NOMO-1 treated with DMSO at 0.1 percent for 48 hours (cell line): Measurements from ENCODE around the gene DOK6.
"Not testable (repeated sequence)": the region's sequence is repeated elsewhere in the genome, so short reads cannot be mapped to it uniquely, and the experiment has no call there.

Experiments
- DNase-seq: peaks from one replicate; lab custom pipeline; 2025; ENCODE audit not compliant: unreplicated experiment; lab: John Stamatoyannopoulos, UW

Gene DOK6

DNA sequence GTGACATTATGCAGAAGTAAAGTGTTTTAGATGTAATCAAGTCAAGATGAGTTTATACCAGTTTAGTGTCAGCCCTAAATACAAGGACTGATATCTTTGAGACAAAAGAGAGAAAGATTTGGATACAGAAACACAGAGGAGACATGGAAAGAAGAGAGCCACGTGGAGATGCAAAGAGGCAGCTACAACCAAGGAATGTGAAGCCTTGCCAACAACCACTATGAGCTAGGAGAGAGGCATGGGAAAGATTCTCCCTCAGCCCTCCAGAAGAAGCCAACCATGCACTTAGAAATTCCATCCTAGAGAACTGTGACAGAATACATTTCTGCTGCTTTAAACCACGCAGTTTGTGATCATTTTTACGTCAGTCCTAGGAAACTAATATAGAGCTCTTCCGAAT, 217.2 kb downstream of the DOK6 start:
- no peak for DNase-seq

- no peak for DNase-seq
These were observed 221.5 kb downstream of the DOK6 start for GRCh38 chr18:69622184-69622583.

- DNase-seq, result no peak
These were observed 222.3 kb downstream of the DOK6 start for GRCh38 chr18:69622961-69623360.

- DNase-seq, result no peak
These were observed 225.5 kb downstream of the DOK6 start for GRCh38 chr18:69626171-69626570.

- no peak for DNase-seq
These were observed 226.1 kb downstream of the DOK6 start for GRCh38 chr18:69626643-69627242.

GRCh38 chr18:69628774-69629359, 228.2 kb downstream of the DOK6 start:
- no peak for DNase-seq

GRCh38 chr18:69631281-69631680, 230.6 kb downstream of the DOK6 start:
- DNase-seq, result no peak

- DNase-seq, result no peak
These were observed 234.8 kb downstream of the DOK6 start for GRCh38 chr18:69635482-69635881.

- no peak for DNase-seq
These were observed 236.0 kb downstream of the DOK6 start for GRCh38 chr18:69636529-69637301.

DNA sequence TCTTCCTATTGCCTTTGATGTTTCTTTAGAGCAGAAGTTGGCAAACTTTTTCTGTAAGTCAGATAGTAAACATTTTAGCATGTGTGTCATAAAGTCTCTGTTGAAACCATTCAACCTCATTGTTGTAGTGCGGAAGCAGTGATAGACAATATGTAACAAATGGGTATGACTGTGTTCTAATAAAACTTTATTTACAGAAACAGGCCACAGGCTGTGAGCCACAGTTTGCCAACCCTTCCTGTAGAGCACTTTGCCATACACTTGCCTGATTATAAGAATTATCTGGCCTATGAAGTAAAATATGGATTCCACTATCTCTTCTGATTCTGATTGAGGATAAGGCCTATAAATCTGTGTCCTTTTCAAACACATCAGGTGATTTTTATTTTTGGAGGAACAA, 237.4 kb downstream of the DOK6 start:
- no peak for DNase-seq

GRCh38 chr18:69647702-69648101, 247.0 kb downstream of the DOK6 start:
- no peak for DNase-seq

DNA sequence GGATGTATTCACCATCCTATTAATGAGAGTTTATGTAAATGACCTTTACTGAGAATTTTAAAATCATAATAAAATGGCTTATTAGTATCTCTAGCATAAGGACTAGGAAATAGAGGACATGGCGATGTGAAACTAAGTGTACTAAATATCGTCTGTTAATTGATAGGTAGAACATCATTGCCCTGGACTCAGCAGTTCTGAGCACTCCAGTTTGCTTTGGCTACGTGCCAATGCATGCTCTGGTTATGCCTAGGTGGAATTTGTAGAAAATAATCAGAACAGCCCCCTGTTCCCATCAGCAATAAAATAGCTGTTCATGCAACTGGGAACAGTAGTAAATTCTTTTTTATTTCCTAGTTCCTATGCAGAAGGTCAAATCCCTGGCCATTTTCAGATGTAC, 247.8 kb downstream of the DOK6 start:
- no peak for DNase-seq

- DNase-seq, result no peak
These were observed 249.0 kb downstream of the DOK6 start for GRCh38 chr18:69649684-69650083.

- no peak for DNase-seq
These were observed 250.6 kb downstream of the DOK6 start for GRCh38 chr18:69651243-69651642.

DNA sequence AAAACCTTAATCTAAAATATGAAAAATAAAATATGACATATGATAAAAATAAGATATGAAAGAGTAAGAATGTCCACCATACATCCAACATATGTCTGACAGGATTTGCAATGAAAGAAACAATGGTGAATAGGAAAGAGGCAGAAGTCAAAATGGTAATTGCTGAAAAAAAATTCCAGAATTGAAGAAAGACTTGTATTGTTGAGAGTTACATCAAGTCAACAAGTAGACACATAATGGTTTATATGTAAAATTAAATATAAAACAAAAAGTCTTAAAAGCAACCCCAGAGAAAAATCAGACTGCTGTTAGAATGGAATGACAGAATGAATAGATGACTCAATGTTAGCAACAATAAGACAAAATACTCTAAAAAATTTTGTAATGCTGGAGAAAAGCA, 255.1 kb downstream of the DOK6 start:
- no peak for DNase-seq

- DNase-seq, result no peak
These were observed 257.4 kb downstream of the DOK6 start for GRCh38 chr18:69658103-69658502.

DNA sequence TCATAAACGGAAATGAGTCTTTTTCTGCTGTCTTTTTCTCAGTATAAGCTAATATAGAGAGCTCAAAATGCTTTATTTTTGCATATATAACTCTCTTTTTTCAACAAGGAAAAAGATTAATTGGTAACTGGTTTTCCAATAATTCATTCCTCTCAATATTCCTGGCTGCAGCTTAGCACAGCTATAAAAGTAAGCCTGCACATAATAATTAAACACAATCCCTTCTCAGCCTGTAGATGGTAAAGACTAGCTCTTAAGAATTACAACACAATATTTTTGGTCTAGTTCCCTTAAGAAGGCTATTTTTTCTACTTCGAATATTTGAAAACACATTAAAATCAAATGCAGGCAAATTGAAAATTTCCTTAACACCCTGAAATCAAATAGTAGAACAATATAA, 258.0 kb downstream of the DOK6 start:
- DNase-seq, result no peak

DNA sequence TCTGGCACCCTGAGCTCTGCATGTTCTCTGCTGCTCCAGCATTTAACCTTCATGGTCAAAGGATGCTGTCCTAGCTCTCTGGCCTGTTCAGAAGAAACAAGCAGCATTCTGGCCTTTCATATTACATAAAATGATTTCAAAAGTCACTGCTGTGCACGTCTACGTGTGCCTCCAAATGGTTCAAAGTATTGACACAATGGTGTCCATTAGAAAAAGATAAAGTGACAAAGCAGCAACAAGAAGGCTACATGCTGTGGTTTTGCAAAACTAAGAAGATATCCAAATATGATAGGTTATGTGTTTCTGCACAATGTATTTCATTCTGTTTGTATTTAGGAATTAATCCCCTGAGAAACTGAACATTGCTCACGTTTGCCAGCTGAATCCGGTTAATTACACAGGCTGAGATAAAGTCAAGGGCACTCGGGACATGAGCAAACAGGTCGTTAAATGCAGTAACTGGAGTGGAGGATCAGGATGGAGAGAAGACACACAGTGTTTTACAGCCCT, 258.5 kb downstream of the DOK6 start:
- DNase-seq, result no peak

DNA sequence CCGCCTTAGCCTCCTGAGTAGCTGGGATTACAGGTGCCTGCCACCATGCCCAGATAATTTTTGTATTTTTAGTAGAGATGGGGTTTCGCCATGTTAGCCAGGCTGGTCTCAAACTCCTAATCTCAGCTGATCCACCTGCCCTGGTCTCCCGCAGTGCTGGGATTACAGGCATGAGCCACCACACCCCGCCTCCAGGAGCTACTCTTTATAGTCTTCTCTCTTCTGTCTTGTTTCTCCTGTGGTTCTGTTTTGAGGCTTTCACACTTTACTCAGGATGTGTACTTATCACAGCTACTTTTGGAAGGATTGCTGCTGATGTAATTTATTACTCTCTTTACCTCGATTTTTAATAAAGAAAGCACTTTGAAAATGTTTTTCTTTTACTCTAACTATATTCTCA, 261.4 kb downstream of the DOK6 start:
- not testable (repeated sequence) for DNase-seq

DNA sequence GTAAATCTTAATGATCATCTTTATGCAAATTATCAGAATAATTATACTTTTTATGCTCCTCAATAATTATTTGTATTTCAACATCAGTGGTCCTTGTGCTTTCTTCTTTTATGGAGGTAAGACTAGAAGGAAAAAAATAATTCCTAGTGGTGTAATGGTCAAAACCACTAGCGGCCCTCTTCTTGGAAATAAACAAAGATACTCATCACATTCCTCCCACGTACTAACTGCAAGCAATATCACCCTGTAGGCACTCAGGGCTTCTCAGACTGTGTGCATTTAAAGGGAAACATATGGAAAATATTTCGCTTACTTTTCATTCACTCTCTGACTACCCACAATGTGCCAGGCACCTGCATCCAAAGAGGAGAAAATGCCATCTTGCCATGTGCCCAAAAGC, 263.7 kb downstream of the DOK6 start:
- DNase-seq, result no peak

DNA sequence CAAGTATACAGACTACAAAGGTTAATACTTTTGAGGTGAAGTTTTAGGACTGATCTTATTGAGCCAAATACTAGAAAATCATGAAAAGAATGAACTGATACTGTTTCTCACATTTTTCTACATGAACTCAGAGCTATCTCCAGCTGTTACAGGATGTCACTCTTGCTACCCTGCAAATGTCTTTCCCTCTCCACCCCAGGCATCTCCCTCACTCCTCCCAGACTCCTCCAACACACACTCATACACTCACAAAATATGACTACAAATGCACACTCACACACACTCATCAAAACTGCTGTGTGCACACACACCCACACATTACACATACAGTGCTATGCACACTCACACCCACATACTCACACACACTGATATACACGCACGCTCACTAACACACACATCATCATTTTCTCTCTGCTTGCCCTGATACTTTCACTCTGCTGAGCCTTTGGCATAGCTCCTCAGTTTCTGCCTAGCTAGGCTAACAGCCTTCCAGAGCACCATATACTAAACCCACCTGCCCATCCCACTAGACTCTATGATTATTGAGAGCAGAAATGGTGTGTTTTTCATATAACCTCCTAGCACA, 273.7 kb downstream of the DOK6 start:
- no peak for DNase-seq

DNA sequence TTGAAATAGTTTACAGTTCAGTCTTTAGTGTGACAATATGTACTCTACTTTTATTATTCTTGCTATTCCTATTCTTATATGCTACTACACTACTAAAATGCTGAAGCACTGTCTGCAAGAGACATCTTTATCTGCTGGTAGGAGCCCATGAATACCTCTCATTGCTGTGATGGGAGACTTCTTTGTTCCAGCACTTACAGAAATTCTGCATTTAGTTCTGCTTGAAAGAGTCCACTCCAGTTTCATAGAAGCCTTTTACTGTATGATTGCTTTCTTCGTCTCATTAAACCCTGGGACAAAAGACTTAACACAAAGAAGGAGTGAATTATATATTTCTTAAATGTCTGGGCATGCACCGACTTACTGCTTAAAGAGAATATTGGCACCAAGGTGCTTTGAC, 274.3 kb downstream of the DOK6 start:
- no peak for DNase-seq
